B cell (primary cell): Measurements from ENCODE around the gene OPA1. TPM values are rescaled to one million over a fixed set of nuclear protein-coding genes. Genes with fewer than 3 reads are reported as not detected.

Experiments
- ATAC-seq: fragments of 200-7000 bp; cut with Tn5 transposase; one replicate; pipeline ENCODE4 v1.10.0; 2021; ENCODE audit warnings: low read depth, mild to moderate bottlenecking, moderate number of reproducible peaks, moderate library complexity
- CTCF ChIA-PET: fragments of 350-600 bp; sonication (Branson Sonifier 250); formaldehyde crosslinking; loops from one replicate; lab custom pipeline; 2021; ENCODE audit warnings: antibody characterized with exemption, inconsistent platforms; lab: Charles Lee
- POLR2A ChIA-PET: fragments of 350-600 bp; sonication (Branson Sonifier 250); formaldehyde crosslinking; loops from one replicate; lab custom pipeline; 2021; ENCODE audit warnings: antibody characterized with exemption; lab: Charles Lee
- DNase-seq: peaks from one replicate; pipeline ENCODE4 v3.0.0; 2013
- H2AFZ ChIP-seq: 2 replicates; pipeline ENCODE4 v1.6.1; 2012; ENCODE audit warnings: mild to moderate bottlenecking, low read depth, low read length; ENCODE audit not compliant: insufficient read depth, poor library complexity, severe bottlenecking
- H3K27ac ChIP-seq, 2 donors: 1 replicate in 1 of 2; 2 replicates in 1 of 2; pipeline ENCODE4 v1.5.1; 2012 to 2013; ENCODE audit warnings: low read length in 2 of 2, mild to moderate bottlenecking in 2 of 2, moderate library complexity in 1 of 2
- H3K27me3 ChIP-seq, 4 experiments: fragments of 200-600 bp in 1 of 4; sonication (generic) in 1 of 4; replicated peaks in 1 of 4; 1 replicate in 2 of 4; 2 replicates in 2 of 4; pipeline versions ENCODE4 v1.6.1 to v1.7.0; 2013 to 2016; ENCODE audit warnings: low read length in 3 of 4, mild to moderate bottlenecking in 2 of 4, mixed read lengths in 1 of 4, moderate library complexity in 1 of 4; ENCODE audit not compliant: insufficient read depth in 4 of 4, control insufficient read depth in 3 of 4; ENCODE audit errors: control extremely low read depth in 1 of 4
- H3K36me3 ChIP-seq, 2 experiments: replicated peaks in 1 of 2; 1 replicate in 1 of 2; 2 replicates in 1 of 2; pipeline versions ENCODE4 v1.6.1 to v1.7.1; 2013; ENCODE audit warnings: low read length in 1 of 2; ENCODE audit not compliant: insufficient read depth in 2 of 2, control insufficient read depth in 1 of 2; ENCODE audit errors: control extremely low read depth in 1 of 2, extremely low read depth in 1 of 2
- H3K4me1 ChIP-seq, 2 donors: fragments of 200-600 bp in 1 of 2; sonication (generic) in 1 of 2; 1 replicate in 1 of 2; 2 replicates in 1 of 2; pipeline versions ENCODE4 v1.5.1 to v1.6.1; 2013 to 2017; ENCODE audit warnings: low read length in 2 of 2; ENCODE audit not compliant: control insufficient read depth in 2 of 2, insufficient read depth in 2 of 2
- H3K4me2 ChIP-seq: replicated peaks from 2 replicates; pipeline ENCODE3; 2012; ENCODE audit warnings: mild to moderate bottlenecking, low read depth, low read length; ENCODE audit not compliant: poor library complexity, severe bottlenecking
- H3K4me3 ChIP-seq, 5 experiments: fragments of 200-600 bp in 1 of 5; sonication (generic) in 1 of 5; 1 replicate in 3 of 5; 2 replicates in 2 of 5; pipeline versions ENCODE4 v1.5.1 to v1.7.0; 2011 to 2016; ENCODE audit warnings: low read length in 4 of 5, mild to moderate bottlenecking in 4 of 5, low read depth in 2 of 5, control low read depth in 1 of 5, moderate library complexity in 1 of 5; ENCODE audit not compliant: insufficient read depth in 1 of 5; ENCODE audit errors: control extremely low read depth in 1 of 5, extremely low read depth in 1 of 5
- H3K79me2 ChIP-seq: fragments of 200-600 bp; sonication (generic); one replicate; pipeline ENCODE4 v1.6.0; 2016; ENCODE audit warnings: low read length; ENCODE audit not compliant: control insufficient read depth, insufficient read depth
- H3K9ac ChIP-seq: fragments of 200-600 bp; sonication (generic); 2 replicates; pipeline ENCODE4 v1.6.1; 2017; ENCODE audit warnings: mild to moderate bottlenecking, low read length, moderate library complexity
- H3K9me3 ChIP-seq, 3 donors: one replicate each; pipeline versions ENCODE4 v1.6.1 to v1.7.1; 2013; ENCODE audit warnings: low read length in 2 of 3; ENCODE audit not compliant: control insufficient read depth in 2 of 3, insufficient read depth in 1 of 3; ENCODE audit errors: control extremely low read depth in 1 of 3
- H4K20me1 ChIP-seq: 2 replicates; pipeline ENCODE4 v1.6.0; 2012; ENCODE audit warnings: mild to moderate bottlenecking, low read length; ENCODE audit not compliant: insufficient read depth, control insufficient read depth, poor library complexity, severe bottlenecking
- H3K27ac Mint-ChIP-seq: one replicate; pipeline ENCODE4 v1.8.0; 2021; ENCODE audit warnings: mixed read lengths
- H3K27me3 Mint-ChIP-seq: one replicate; pipeline ENCODE4 v1.8.0; 2021; ENCODE audit warnings: mixed read lengths
- H3K4me1 Mint-ChIP-seq: one replicate; pipeline ENCODE4 v1.8.0; 2021; ENCODE audit warnings: mixed read lengths
- H3K4me3 Mint-ChIP-seq: one replicate; pipeline ENCODE4 v1.8.0; 2021; ENCODE audit warnings: mixed read lengths
- H3K9me3 Mint-ChIP-seq: one replicate; pipeline ENCODE4 v1.8.0; 2022; ENCODE audit warnings: mixed read lengths; ENCODE audit not compliant: insufficient read depth
- CTCF ChIP-seq: fragments of 200-600 bp; IDR thresholded peaks from one replicate; pipeline ENCODE4 v1.8.0; 2022; ENCODE audit warnings: antibody characterized with exemption, mild to moderate bottlenecking
- EZH2 ChIP-seq: IDR thresholded peaks from 2 replicates; pipeline ENCODE4 v1.6.1; 2012; ENCODE audit warnings: borderline replicate concordance, low read depth, mild to moderate bottlenecking, moderate library complexity, low read length; ENCODE audit not compliant: insufficient read depth, poor library complexity, severe bottlenecking
- WGBS: methylation state at CpG from one replicate; pipeline ENCODE4 v1.1.5; 2013; ENCODE audit warnings: missing lambda C conversion rate; ENCODE audit not compliant: insufficient coverage; 5-methylcytosine and 5-hydroxymethylcytosine counted together
- intact Hi-C: fragments of 100-400 bp; cut with micrococcal nuclease; formaldehyde crosslinking; loops from one replicate; pipeline ENCODE4 v1.10.0; 2022
- polyA plus RNA-seq: library from polyadenylated mRNA; depleted of rRNA; stranded (reverse); fragments of >200 nt; gene quantifications from 2 replicates; pipeline ENCODE4 v1.2.3, GENCODE V29; 2012
- total RNA-seq, 2 donors: library from RNA; stranded (reverse); fragments of 120-200 nt in 1 of 2; gene quantifications; 1 replicate in 1 of 2; 2 replicates in 1 of 2; pipeline versions ENCODE4 v1.2.3 to v1.2.4, GENCODE V29; 2013 to 2022

The OPA1 gene
- total and polyA plus RNA-seq, 2 donors (not counting 1 experiment from before 2014, with no cell fraction given): 9.1 to 62.8 TPM

- Mint-ChIP-seq H3K27ac (no peak overlapping the region), H3K27me3 (no peaks in the 10 kb centered on the region), H3K9me3 (no peaks in the 10 kb centered on the region), H3K4me1 (no peaks in the 10 kb centered on the region), H3K4me3 (no peak overlapping the region)
- H4K20me1 ChIP-seq: no peaks in the 10 kb centered on the region
- ATAC-seq (no peak), DNase-seq (no peak)
- intact Hi-C loops: no loop called here
- TF ChIP-seq EZH2: no peak
- no peak for TF ChIP-seq CTCF
- no peak overlapping the region for H3K9ac ChIP-seq
- H3K79me2 ChIP-seq: no peaks in the 10 kb centered on the region
- no peaks in the 10 kb centered on the region for H3K4me1 ChIP-seq
- POLR2A ChIA-PET: no interaction called here
- WGBS: no CpG with 5 or more reads among the region's 5 CpGs
- no peak overlapping the region for H2AFZ ChIP-seq
- peaks cover 2 to 14% of the 10 kb centered on the region in 2 experiments for H3K36me3 ChIP-seq
- no peak overlapping the region for H3K4me3 ChIP-seq
- CTCF ChIA-PET: no interaction called here
- H3K27ac ChIP-seq: no peak overlapping the region
- H3K27me3 ChIP-seq: no peaks in the 10 kb centered on the region
- no peak overlapping the region for H3K4me2 ChIP-seq
- no peaks in the 10 kb centered on the region for H3K9me3 ChIP-seq
Measured at GRCh38 chr3:193677734-193678133, 84.7 kb downstream of the OPA1 start.

DNA sequence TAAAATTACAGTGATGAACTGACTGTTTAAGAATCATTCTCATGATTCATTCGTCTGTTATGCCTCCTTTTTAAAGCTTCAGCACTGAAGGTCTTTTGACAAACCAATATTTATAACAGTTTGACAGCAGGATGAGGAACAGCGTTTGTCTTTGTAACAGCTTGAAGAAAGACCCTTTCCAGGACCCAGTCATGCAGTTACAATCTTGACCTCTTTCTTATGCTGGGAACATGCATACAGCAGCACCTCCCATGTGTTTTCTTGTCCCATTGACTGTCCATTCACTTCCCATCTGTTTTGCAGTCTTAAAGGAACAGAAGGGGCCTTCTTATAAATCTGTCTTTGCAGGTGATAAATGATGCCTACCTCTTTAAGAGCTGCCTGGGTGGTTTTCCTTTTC, 87.2 kb downstream of the OPA1 start:
- no peak overlapping the region for H3K4me3 ChIP-seq
- no peaks in the 10 kb centered on the region for H4K20me1 ChIP-seq
- no peaks in the 10 kb centered on the region for H3K9me3 ChIP-seq
- no peak overlapping the region for H3K27ac ChIP-seq
- no peak for TF ChIP-seq CTCF
- TF ChIP-seq EZH2: no peak
- H3K4me1 ChIP-seq: no peaks in the 10 kb centered on the region
- WGBS: no CpG with 5 or more reads among the region's 2 CpGs
- H2AFZ ChIP-seq: no peak overlapping the region
- Mint-ChIP-seq H3K9me3 (no peaks in the 10 kb centered on the region), H3K4me3 (no peak overlapping the region), H3K27ac (no peak overlapping the region), H3K4me1 (no peaks in the 10 kb centered on the region), H3K27me3 (no peaks in the 10 kb centered on the region)
- no peaks in the 10 kb centered on the region for H3K79me2 ChIP-seq
- DNase-seq (no peak), ATAC-seq (no peak)
- no peak overlapping the region for H3K9ac ChIP-seq
- H3K4me2 ChIP-seq: no peak overlapping the region
- peaks cover 0 to 12% of the 10 kb centered on the region in 2 experiments for H3K36me3 ChIP-seq
- ChIA-PET CTCF (interaction anchor here (2.5 kb wide), 1 partner anchor 15 kb away, joined by 7 read pairs; no protein-coding TSS in a partner anchor), POLR2A (no interaction called here)
- intact Hi-C loops: no loop called here
- no peaks in the 10 kb centered on the region for H3K27me3 ChIP-seq
